ENCODE measurements around the gene RLN1. TPM values are rescaled to one million over a fixed set of nuclear protein-coding genes. Genes with fewer than 3 reads are reported as not detected.

The RLN1 gene
- total and polyA plus RNA-seq, 2 experiments from 2014 or later, result 1.2 to 3.0 TPM

GRCh38 chr9:5326893-5327548, 12.7 kb downstream of the RLN1 start:
- Histone ChIP-seq H3K4me2 (peak overlapping the region; percentile 69), H3K9me2 (ENCODE audit: insufficient read depth) (no peaks in the 10 kb centered on the region), H3K27me3 (ENCODE audit: insufficient read depth) (no peaks in the 10 kb centered on the region), H4K20me1 (replicated peaks; ENCODE audit: insufficient read depth) (no peaks in the 10 kb centered on the region), H3K79me2 (replicated peaks; ENCODE audit: insufficient read depth) (no peaks in the 10 kb centered on the region), H3K4me3 (peak overlapping the region; percentile 48), H3K27ac (ENCODE audit: low read depth) (peak overlapping the region; percentile 84; the same call in 1 of the 2 replicates), H3F3A (replicated peaks; ENCODE audit: low read depth) (no peaks in the 10 kb centered on the region), H2AFZ (peak overlapping the region; percentile 94), H3K36me3 (ENCODE audit: insufficient read depth) (no peaks in the 10 kb centered on the region), H3K4me1 (ENCODE audit: insufficient read depth) (peaks cover 16% of the 10 kb centered on the region)
- Mint-ChIP-seq H3K4me1 (peaks cover 18% of the 10 kb centered on the region), H3K4me3 (peak overlapping the region; percentile 48; the same call in 2 of the 3 replicates), H3K27me3 (ENCODE audit: insufficient read depth, low read depth, poor library complexity) (peaks cover 4% of the 10 kb centered on the region), H3K9me3 (peaks cover 14% of the 10 kb centered on the region), H3K27ac (no peak overlapping the region; the same call in 1 of the 2 replicates), H3K36me3 (ENCODE audit: low read depth) (peaks cover 14% of the 10 kb centered on the region; the same call in 2 of the 3 replicates)
- DNase-seq (ENCODE audit: low spot score), result peak; percentile 90
- ATAC-seq, result peak; percentile 95
- TF ChIP-seq JUNB (IDR thresholded peaks at IDR 0.05; ENCODE audit: unreplicated experiment), result no peak
- TF ChIP-seq, protein P1, sequence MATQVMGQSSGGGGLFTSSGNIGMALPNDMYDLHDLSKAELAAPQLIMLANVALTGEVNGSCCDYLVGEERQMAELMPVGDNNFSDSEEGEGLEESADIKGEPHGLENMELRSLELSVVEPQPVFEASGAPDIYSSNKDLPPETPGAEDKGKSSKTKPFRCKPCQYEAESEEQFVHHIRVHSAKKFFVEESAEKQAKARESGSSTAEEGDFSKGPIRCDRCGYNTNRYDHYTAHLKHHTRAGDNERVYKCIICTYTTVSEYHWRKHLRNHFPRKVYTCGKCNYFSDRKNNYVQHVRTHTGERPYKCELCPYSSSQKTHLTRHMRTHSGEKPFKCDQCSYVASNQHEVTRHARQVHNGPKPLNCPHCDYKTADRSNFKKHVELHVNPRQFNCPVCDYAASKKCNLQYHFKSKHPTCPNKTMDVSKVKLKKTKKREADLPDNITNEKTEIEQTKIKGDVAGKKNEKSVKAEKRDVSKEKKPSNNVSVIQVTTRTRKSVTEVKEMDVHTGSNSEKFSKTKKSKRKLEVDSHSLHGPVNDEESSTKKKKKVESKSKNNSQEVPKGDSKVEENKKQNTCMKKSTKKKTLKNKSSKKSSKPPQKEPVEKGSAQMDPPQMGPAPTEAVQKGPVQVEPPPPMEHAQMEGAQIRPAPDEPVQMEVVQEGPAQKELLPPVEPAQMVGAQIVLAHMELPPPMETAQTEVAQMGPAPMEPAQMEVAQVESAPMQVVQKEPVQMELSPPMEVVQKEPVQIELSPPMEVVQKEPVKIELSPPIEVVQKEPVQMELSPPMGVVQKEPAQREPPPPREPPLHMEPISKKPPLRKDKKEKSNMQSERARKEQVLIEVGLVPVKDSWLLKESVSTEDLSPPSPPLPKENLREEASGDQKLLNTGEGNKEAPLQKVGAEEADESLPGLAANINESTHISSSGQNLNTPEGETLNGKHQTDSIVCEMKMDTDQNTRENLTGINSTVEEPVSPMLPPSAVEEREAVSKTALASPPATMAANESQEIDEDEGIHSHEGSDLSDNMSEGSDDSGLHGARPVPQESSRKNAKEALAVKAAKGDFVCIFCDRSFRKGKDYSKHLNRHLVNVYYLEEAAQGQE (IDR thresholded peaks at IDR 0.05; ENCODE audit: unreplicated experiment), result no peak
- no peak for TF ChIP-seq NANOG (IDR thresholded peaks at IDR 0.05; ENCODE audit: borderline replicate concordance)
- TF ChIP-seq, protein P2, sequence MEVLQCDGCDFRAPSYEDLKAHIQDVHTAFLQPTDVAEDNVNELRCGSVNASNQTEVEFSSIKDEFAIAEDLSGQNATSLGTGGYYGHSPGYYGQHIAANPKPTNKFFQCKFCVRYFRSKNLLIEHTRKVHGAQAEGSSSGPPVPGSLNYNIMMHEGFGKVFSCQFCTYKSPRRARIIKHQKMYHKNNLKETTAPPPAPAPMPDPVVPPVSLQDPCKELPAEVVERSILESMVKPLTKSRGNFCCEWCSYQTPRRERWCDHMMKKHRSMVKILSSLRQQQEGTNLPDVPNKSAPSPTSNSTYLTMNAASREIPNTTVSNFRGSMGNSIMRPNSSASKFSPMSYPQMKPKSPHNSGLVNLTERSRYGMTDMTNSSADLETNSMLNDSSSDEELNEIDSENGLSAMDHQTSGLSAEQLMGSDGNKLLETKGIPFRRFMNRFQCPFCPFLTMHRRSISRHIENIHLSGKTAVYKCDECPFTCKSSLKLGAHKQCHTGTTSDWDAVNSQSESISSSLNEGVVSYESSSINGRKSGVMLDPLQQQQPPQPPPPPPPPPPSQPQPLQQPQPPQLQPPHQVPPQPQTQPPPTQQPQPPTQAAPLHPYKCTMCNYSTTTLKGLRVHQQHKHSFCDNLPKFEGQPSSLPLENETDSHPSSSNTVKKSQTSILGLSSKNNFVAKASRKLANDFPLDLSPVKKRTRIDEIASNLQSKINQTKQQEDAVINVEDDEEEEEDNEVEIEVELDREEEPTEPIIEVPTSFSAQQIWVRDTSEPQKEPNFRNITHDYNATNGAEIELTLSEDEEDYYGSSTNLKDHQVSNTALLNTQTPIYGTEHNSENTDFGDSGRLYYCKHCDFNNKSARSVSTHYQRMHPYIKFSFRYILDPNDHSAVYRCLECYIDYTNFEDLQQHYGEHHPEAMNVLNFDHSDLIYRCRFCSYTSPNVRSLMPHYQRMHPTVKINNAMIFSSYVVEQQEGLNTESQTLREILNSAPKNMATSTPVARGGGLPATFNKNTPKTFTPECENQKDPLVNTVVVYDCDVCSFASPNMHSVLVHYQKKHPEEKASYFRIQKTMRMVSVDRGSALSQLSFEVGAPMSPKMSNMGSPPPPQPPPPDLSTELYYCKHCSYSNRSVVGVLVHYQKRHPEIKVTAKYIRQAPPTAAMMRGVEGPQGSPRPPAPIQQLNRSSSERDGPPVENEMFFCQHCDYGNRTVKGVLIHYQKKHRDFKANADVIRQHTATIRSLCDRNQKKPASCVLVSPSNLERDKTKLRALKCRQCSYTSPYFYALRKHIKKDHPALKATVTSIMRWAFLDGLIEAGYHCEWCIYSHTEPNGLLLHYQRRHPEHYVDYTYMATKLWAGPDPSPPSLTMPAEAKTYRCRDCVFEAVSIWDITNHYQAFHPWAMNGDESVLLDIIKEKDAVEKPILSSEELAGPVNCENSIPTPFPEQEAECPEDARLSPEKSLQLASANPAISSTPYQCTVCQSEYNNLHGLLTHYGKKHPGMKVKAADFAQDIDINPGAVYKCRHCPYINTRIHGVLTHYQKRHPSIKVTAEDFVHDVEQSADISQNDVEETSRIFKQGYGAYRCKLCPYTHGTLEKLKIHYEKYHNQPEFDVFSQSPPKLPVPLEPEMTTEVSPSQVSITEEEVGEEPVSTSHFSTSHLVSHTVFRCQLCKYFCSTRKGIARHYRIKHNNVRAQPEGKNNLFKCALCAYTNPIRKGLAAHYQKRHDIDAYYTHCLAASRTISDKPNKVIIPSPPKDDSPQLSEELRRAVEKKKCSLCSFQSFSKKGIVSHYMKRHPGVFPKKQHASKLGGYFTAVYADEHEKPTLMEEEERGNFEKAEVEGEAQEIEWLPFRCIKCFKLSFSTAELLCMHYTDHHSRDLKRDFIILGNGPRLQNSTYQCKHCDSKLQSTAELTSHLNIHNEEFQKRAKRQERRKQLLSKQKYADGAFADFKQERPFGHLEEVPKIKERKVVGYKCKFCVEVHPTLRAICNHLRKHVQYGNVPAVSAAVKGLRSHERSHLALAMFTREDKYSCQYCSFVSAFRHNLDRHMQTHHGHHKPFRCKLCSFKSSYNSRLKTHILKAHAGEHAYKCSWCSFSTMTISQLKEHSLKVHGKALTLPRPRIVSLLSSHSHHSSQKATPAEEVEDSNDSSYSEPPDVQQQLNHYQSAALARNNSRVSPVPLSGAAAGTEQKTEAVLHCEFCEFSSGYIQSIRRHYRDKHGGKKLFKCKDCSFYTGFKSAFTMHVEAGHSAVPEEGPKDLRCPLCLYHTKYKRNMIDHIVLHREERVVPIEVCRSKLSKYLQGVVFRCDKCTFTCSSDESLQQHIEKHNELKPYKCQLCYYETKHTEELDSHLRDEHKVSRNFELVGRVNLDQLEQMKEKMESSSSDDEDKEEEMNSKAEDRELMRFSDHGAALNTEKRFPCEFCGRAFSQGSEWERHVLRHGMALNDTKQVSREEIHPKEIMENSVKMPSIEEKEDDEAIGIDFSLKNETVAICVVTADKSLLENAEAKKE (CRISPR knock-in tag; IDR thresholded peaks at IDR 0.05), result peak; percentile 73
- TF ChIP-seq EZH2 (IDR thresholded peaks at IDR 0.05; ENCODE audit: low read depth, unreplicated experiment), result no peak
